Endothelial cell of umbilical vein (primary cell): ENCODE results near the gene MBLAC1. TPM values are rescaled to one million over a fixed set of nuclear protein-coding genes. Genes with fewer than 3 reads are reported as not detected.

ENCODE experiments used
- BruUV-seq: library from RNA; stranded (reverse); fragments of 400-500 nt; replicated peaks from 2 replicates; lab custom pipeline; 2021; lab: Mats Ljungman, UMichigan
- CTCF ChIA-PET: fragments of 300-600, 350-600 bp; sonication (Branson Sonifier 250); formaldehyde crosslinking; loops from one replicate; lab custom pipeline; 2021; ENCODE audit warnings: antibody characterized with exemption, inconsistent platforms; lab: Charles Lee
- POLR2A ChIA-PET: fragments of 300-600, 350-600 bp; sonication (Branson Sonifier 250); formaldehyde crosslinking; loops from one replicate; lab custom pipeline; 2021; ENCODE audit warnings: antibody characterized with exemption, inconsistent platforms; lab: Charles Lee
- DNase-seq: peaks from one replicate; pipeline ENCODE4 v3.0.0-alpha.2; 2011; ENCODE audit warnings: low read depth, low spot score
- FAIRE-seq: peaks from 2 replicates; lab custom pipeline; 2011; peaks lifted over from hg19 to GRCh38; lab: Jason Lieb, UNC
- H2AFZ ChIP-seq: 2 replicates; pipeline ENCODE4 v1.6.0; 2012; ENCODE audit warnings: low read depth, low read length, control low read depth, inconsistent platforms
- H3K27ac ChIP-seq: 2 replicates; pipeline ENCODE4 v1.5.1; 2011; ENCODE audit warnings: low read depth, mild to moderate bottlenecking, control low read depth, low read length, moderate library complexity; ENCODE audit not compliant: insufficient read depth
- H3K27me3 ChIP-seq, 2 experiments: 2 replicates each; pipeline versions ENCODE4 v1.6.0 to v1.6.1; 2011; ENCODE audit warnings: low read length in 2 of 2, mixed read lengths in 1 of 2; ENCODE audit not compliant: control insufficient read depth in 2 of 2, insufficient read depth in 2 of 2
- H3K36me3 ChIP-seq, 2 experiments: 2 replicates in 1 of 2; 3 replicates in 1 of 2; pipeline ENCODE4 v1.5.1; 2011; ENCODE audit warnings: low read length in 2 of 2, mild to moderate bottlenecking in 1 of 2, moderate library complexity in 1 of 2; ENCODE audit not compliant: control insufficient read depth in 2 of 2, insufficient read depth in 2 of 2; ENCODE audit errors: extremely low read depth in 1 of 2
- H3K4me1 ChIP-seq: 3 replicates; pipeline ENCODE4 v1.5.1; 2011; ENCODE audit warnings: mild to moderate bottlenecking, low read length; ENCODE audit not compliant: control insufficient read depth, insufficient read depth; ENCODE audit errors: extremely low read depth
- H3K4me2 ChIP-seq: 2 replicates; pipeline ENCODE4 v1.6.1; 2011; ENCODE audit warnings: low read length, control low read depth, mixed read lengths; ENCODE audit not compliant: insufficient read depth
- H3K4me3 ChIP-seq, 3 experiments: fragments of 200-600 bp in 1 of 3; sonication (generic), shearing (Covaris generic) in 1 of 3; replicated peaks in 1 of 3; 2 replicates each; pipeline ENCODE4 v1.5.1; 2011 to 2016; ENCODE audit warnings: control low read depth in 3 of 3, low read length in 3 of 3, mild to moderate bottlenecking in 2 of 3, inconsistent platforms in 1 of 3, low read depth in 1 of 3, moderate library complexity in 1 of 3; ENCODE audit not compliant: insufficient read depth in 1 of 3
- H3K79me2 ChIP-seq: 2 replicates; pipeline ENCODE4 v1.6.0; 2012; ENCODE audit warnings: low read length, inconsistent platforms; ENCODE audit not compliant: control insufficient read depth, insufficient read depth
- H3K9ac ChIP-seq: replicated peaks from 2 replicates; pipeline ENCODE3; 2011; ENCODE audit warnings: low read length, control low read depth; ENCODE audit not compliant: insufficient read depth; ENCODE audit errors: extremely low read depth
- H3K9me1 ChIP-seq: replicated peaks from 3 replicates; pipeline ENCODE4 v1.6.0; 2011; ENCODE audit warnings: mild to moderate bottlenecking, low read length; ENCODE audit not compliant: control insufficient read depth, insufficient read depth; ENCODE audit errors: extremely low read depth
- H3K9me3 ChIP-seq: replicated peaks from 2 replicates; pipeline ENCODE4 v1.5.1; 2012; ENCODE audit warnings: low read length, inconsistent platforms; ENCODE audit not compliant: control insufficient read depth, insufficient read depth
- H4K20me1 ChIP-seq: replicated peaks from 2 replicates; pipeline ENCODE3; 2011; ENCODE audit warnings: mild to moderate bottlenecking, low read length; ENCODE audit not compliant: control insufficient read depth, insufficient read depth; ENCODE audit errors: extremely low read depth
- EZH2 ChIP-seq: IDR thresholded peaks from 2 replicates; pipeline ENCODE4 v1.6.1; 2012; ENCODE audit warnings: borderline replicate concordance, low read depth, mild to moderate bottlenecking, moderate library complexity, low read length, inconsistent platforms; ENCODE audit not compliant: severe bottlenecking
- FOS ChIP-seq: IDR thresholded peaks from 2 replicates; pipeline ENCODE4 v1.6.1; 2011; ENCODE audit warnings: mild to moderate bottlenecking, low read length, moderate library complexity, borderline replicate concordance; ENCODE audit not compliant: insufficient read depth
- GATA2 ChIP-seq: IDR thresholded peaks from 2 replicates; pipeline ENCODE4 v1.7.0; 2011; ENCODE audit warnings: low read depth, mild to moderate bottlenecking, moderate library complexity, mixed read lengths, low read length; ENCODE audit not compliant: insufficient read length, insufficient read depth
- JUN ChIP-seq: IDR thresholded peaks from 2 replicates; pipeline ENCODE4 v1.6.1; 2011; ENCODE audit warnings: borderline replicate concordance, low read depth; ENCODE audit not compliant: insufficient read length, insufficient read depth
- MYC ChIP-seq: IDR thresholded peaks from one replicate; pipeline ENCODE4 v1.6.1; 2011; ENCODE audit warnings: mild to moderate bottlenecking, low read depth, low read length
- POLR2A ChIP-seq: IDR thresholded peaks from 2 replicates; pipeline ENCODE4 v1.6.1; 2012; ENCODE audit warnings: low read depth, mild to moderate bottlenecking, control low read depth, low read length
- POLR2AphosphoS5 ChIP-seq: IDR thresholded peaks from 2 replicates; pipeline ENCODE4 v1.6.1; 2012; ENCODE audit warnings: low read depth, mild to moderate bottlenecking, control low read depth, low read length, moderate library complexity; ENCODE audit not compliant: insufficient read depth
- dilution Hi-C: fragments of 300-500 bp; cut with MboI; formaldehyde crosslinking; loops from one replicate; pipeline ENCODE4 v1.15.0; 2019; ENCODE audit warnings: low sequenced_read_pairs; ENCODE audit not compliant: extremely low pct_ligation_motif_present
- intact Hi-C: fragments of 100-400 bp; cut with micrococcal nuclease; formaldehyde crosslinking; loops from one replicate; pipeline ENCODE4 v1.10.0; 2022
- polyA plus RNA-seq, 4 experiments: library from polyadenylated mRNA; depleted of rRNA in 3 of 4; stranded (reverse) in 3 of 4; unstranded in 1 of 4; fragments of >200 nt; gene quantifications; 2 replicates each; pipeline versions ENCODE4 v1.2.1 to v1.2.3, GENCODE V29; 2011 to 2012; ENCODE audit warnings: missing spikeins in 1 of 4
- total RNA-seq: library from RNA; stranded (reverse); gene quantifications from 2 replicates; pipeline ENCODE4 v1.2.3, GENCODE V29; 2021
- TF ChIP-seq, protein P1 (sequence below): IDR thresholded peaks from 2 replicates; pipeline ENCODE4 v1.6.1; 2011; ENCODE audit not compliant: insufficient read depth, insufficient read length
- TF ChIP-seq, protein P2 (sequence below), 2 donors: IDR thresholded peaks; 1 replicate in 1 of 2; 2 replicates in 1 of 2; pipeline ENCODE4 v1.5.1; 2011; ENCODE audit warnings: low read length in 2 of 2, mild to moderate bottlenecking in 2 of 2, moderate library complexity in 2 of 2, control low read depth in 1 of 2, inconsistent platforms in 1 of 2, low read depth in 1 of 2; ENCODE audit not compliant: insufficient read depth in 1 of 2; ENCODE audit errors: extremely low read depth in 1 of 2

MBLAC1 gene
- total and polyA plus RNA-seq, 2 donors (not counting 3 experiments of a cell fraction or from before 2014, with no cell fraction given): 1.8 to 2.1 TPM

DNA sequence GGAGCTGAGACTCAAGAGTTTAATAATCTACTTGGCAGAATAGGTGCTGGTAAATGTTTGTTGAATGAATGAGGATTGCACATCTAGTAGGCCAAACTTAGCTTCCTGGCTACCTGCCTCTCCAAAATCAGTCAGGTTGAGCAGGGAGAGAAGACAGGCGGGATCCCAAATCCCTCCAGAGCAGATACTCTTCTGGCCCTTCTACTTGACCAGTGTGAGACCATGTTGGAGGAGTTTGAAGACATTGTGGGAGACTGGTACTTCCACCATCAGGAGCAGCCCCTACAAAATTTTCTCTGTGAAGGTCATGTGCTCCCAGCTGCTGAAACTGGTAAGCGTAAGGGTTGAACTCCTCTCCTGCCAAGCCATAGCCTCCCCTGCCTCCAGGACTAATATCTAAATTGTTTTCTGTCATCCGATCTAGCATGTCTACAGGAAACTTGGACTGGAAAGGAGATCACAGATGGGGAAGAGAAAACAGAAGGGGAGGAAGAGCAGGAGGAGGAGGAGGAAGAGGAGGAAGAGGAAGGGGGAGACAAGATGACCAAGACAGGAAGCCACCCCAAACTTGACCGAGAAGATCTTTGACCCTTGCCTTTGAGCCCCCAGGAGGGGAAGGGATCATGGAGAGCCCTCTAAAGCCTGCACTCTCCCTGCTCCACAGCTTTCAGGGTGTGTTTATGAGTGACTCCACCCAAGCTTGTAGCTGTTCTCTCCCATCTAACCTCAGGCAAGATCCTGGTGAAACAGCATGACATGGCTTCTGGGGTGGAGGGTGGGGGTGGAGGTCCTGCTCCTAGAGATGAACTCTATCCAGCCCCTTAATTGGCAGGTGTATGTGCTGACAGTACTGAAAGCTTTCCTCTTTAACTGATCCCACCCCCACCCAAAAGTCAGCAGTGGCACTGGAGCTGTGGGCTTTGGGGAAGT lies 2.2 kb upstream of the MBLAC1 start:
- Histone ChIP-seq H3K36me3 (peaks cover 0 to 2% of the 10 kb centered on the region in 2 experiments), H3K9me3 (no peaks in the 10 kb centered on the region), H3K27me3 (no peaks in the 10 kb centered on the region), H3K9ac (no peak overlapping the region), H2AFZ (no peak overlapping the region), H3K79me2 (peaks cover 2% of the 10 kb centered on the region), H3K4me2 (no peak overlapping the region), H4K20me1 (no peaks in the 10 kb centered on the region), H3K27ac (no peak overlapping the region), H3K4me3 (no peak overlapping the region), H3K9me1 (no peaks in the 10 kb centered on the region), H3K4me1 (peaks cover 18% of the 10 kb centered on the region)
- CTCF ChIA-PET: interaction anchor here (1.1 kb wide), 1 partner anchor 131 kb away, joined by 3 read pairs; no protein-coding TSS in a partner anchor
- intact Hi-C loops: loop anchor here (5.0 kb wide), 1 partner anchor 132 kb away; no protein-coding TSS in a partner anchor
- TF ChIP-seq, protein P1, sequence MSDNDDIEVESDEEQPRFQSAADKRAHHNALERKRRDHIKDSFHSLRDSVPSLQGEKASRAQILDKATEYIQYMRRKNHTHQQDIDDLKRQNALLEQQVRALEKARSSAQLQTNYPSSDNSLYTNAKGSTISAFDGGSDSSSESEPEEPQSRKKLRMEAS: no peak
- TF ChIP-seq GATA2: no peak
- TF ChIP-seq, protein P2, sequence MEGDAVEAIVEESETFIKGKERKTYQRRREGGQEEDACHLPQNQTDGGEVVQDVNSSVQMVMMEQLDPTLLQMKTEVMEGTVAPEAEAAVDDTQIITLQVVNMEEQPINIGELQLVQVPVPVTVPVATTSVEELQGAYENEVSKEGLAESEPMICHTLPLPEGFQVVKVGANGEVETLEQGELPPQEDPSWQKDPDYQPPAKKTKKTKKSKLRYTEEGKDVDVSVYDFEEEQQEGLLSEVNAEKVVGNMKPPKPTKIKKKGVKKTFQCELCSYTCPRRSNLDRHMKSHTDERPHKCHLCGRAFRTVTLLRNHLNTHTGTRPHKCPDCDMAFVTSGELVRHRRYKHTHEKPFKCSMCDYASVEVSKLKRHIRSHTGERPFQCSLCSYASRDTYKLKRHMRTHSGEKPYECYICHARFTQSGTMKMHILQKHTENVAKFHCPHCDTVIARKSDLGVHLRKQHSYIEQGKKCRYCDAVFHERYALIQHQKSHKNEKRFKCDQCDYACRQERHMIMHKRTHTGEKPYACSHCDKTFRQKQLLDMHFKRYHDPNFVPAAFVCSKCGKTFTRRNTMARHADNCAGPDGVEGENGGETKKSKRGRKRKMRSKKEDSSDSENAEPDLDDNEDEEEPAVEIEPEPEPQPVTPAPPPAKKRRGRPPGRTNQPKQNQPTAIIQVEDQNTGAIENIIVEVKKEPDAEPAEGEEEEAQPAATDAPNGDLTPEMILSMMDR (IDR thresholded peaks at IDR 0.05; ENCODE audit: extremely low read depth in 1 of 2, insufficient read depth in 1 of 2, low read depth in 1 of 2, low read length in 2 of 2): no peak
- TF ChIP-seq FOS: no peak
- TF ChIP-seq JUN: no peak
- TF ChIP-seq POLR2A: no peak
- TF ChIP-seq EZH2: no peak
- TF ChIP-seq MYC: no peak
- TF ChIP-seq POLR2AphosphoS5: no peak
- POLR2A ChIA-PET: no interaction called here
- no peak for DNase-seq
- FAIRE-seq: no peak
- dilution Hi-C loops: no loop called here
- no TSS peak for BruUV-seq
